H9 (cell line): ENCODE results near the gene IDI2. TPM values are rescaled to one million over a fixed set of nuclear protein-coding genes. Genes with fewer than 3 reads are reported as not detected.

ENCODE experiments used
- DNase-seq: peaks from one replicate; pipeline ENCODE4 v3.0.0-alpha.2; 2017
- H2AFZ ChIP-seq: one replicate; pipeline ENCODE4 v1.6.1; 2013; ENCODE audit warnings: mild to moderate bottlenecking, low read length, control low read depth, moderate library complexity
- H2AK5ac ChIP-seq: 2 replicates; pipeline ENCODE4 v1.6.1; 2013; ENCODE audit warnings: low read length, control low read depth, mixed read lengths; ENCODE audit not compliant: insufficient read length
- H2BK120ac ChIP-seq: one replicate; pipeline ENCODE4 v1.6.1; 2013; ENCODE audit warnings: low read depth, mild to moderate bottlenecking, low read length, control low read depth, inconsistent platforms; ENCODE audit not compliant: poor library complexity, severe bottlenecking
- H2BK12ac ChIP-seq: 2 replicates; pipeline ENCODE4 v1.6.1; 2013; ENCODE audit warnings: low read length, control low read depth, mixed read lengths, low read depth; ENCODE audit not compliant: insufficient read length
- H2BK15ac ChIP-seq: 2 replicates; pipeline ENCODE4 v1.6.1; 2013; ENCODE audit warnings: low read depth, low read length, control low read depth
- H2BK20ac ChIP-seq: one replicate; pipeline ENCODE4 v1.6.1; 2013; ENCODE audit warnings: low read depth, mild to moderate bottlenecking, low read length, control low read depth, inconsistent platforms; ENCODE audit not compliant: poor library complexity, severe bottlenecking
- H2BK5ac ChIP-seq: 2 replicates; pipeline ENCODE4 v1.6.1; 2013; ENCODE audit warnings: low read length, control low read depth, mixed read lengths; ENCODE audit not compliant: insufficient read length
- H3K14ac ChIP-seq: 2 replicates; pipeline ENCODE4 v1.6.1; 2013; ENCODE audit warnings: low read length, control low read depth; ENCODE audit not compliant: insufficient read depth
- H3K18ac ChIP-seq: 2 replicates; pipeline ENCODE4 v1.6.1; 2013; ENCODE audit warnings: low read depth, mild to moderate bottlenecking, mixed read lengths, low read length, control low read depth; ENCODE audit not compliant: insufficient read length
- H3K23ac ChIP-seq: 2 replicates; pipeline ENCODE4 v1.6.1; 2013; ENCODE audit warnings: low read length, control low read depth, mixed read lengths, low read depth; ENCODE audit not compliant: insufficient read length
- H3K23me2 ChIP-seq: 2 replicates; pipeline ENCODE4 v1.6.1; 2013; ENCODE audit warnings: low read depth, mild to moderate bottlenecking, mixed read lengths, low read length, control low read depth; ENCODE audit not compliant: insufficient read length, poor library complexity, severe bottlenecking
- H3K27ac ChIP-seq: 2 replicates; pipeline ENCODE4 v1.5.1; 2013; ENCODE audit warnings: low read length, control low read depth, mixed read lengths, low read depth; ENCODE audit not compliant: insufficient read length
- H3K27me3 ChIP-seq: 2 replicates; pipeline ENCODE4 v1.6.1; 2013; ENCODE audit warnings: low read length, control low read depth, inconsistent platforms; ENCODE audit not compliant: insufficient read depth
- H3K4ac ChIP-seq: 2 replicates; pipeline ENCODE4 v1.6.1; 2013; ENCODE audit warnings: low read depth, mild to moderate bottlenecking, control low read depth, inconsistent platforms, low read length, moderate library complexity
- H3K4me1 ChIP-seq: 2 replicates; pipeline ENCODE4 v1.6.1; 2013; ENCODE audit warnings: low read length, control low read depth, inconsistent platforms; ENCODE audit not compliant: insufficient read depth
- H3K4me2 ChIP-seq: 2 replicates; pipeline ENCODE4 v1.6.1; 2013; ENCODE audit warnings: low read length, control low read depth, mixed read lengths; ENCODE audit not compliant: insufficient read length, insufficient read depth
- H3K56ac ChIP-seq: 2 replicates; pipeline ENCODE4 v1.6.1; 2013; ENCODE audit warnings: low read depth, mild to moderate bottlenecking, mixed read lengths, low read length, control low read depth; ENCODE audit not compliant: insufficient read length
- H3K79me1 ChIP-seq: 2 replicates; pipeline ENCODE4 v1.6.1; 2013; ENCODE audit warnings: low read depth, mild to moderate bottlenecking, moderate library complexity, low read length, control low read depth, inconsistent platforms; ENCODE audit not compliant: insufficient read depth, poor library complexity, severe bottlenecking
- H3K79me2 ChIP-seq: 2 replicates; pipeline ENCODE4 v1.6.1; 2013; ENCODE audit warnings: low read length, control low read depth, inconsistent platforms; ENCODE audit not compliant: insufficient read depth
- H3K9ac ChIP-seq: 2 replicates; pipeline ENCODE4 v1.6.1; 2013; ENCODE audit warnings: low read length, control low read depth, mixed read lengths; ENCODE audit not compliant: insufficient read length; ENCODE audit errors: extremely low read depth
- H3K9me3 ChIP-seq: one replicate; pipeline ENCODE4 v1.6.1; 2013; ENCODE audit warnings: low read depth, low read length, inconsistent platforms; ENCODE audit not compliant: control insufficient read depth
- H3T11ph ChIP-seq: one replicate; pipeline ENCODE4 v1.6.1; 2013; ENCODE audit warnings: mild to moderate bottlenecking, low read length, control low read depth, inconsistent platforms
- H4K20me1 ChIP-seq: one replicate; pipeline ENCODE4 v1.6.1; 2013; ENCODE audit not compliant: control insufficient read depth, insufficient read length, insufficient read depth
- H4K5ac ChIP-seq: 2 replicates; pipeline ENCODE4 v1.6.1; 2013; ENCODE audit warnings: low read depth, mild to moderate bottlenecking, mixed read lengths, low read length, control low read depth; ENCODE audit not compliant: insufficient read length
- H4K8ac ChIP-seq: replicated peaks from 2 replicates; pipeline ENCODE4 v1.6.1; 2013; ENCODE audit warnings: low read length, control low read depth, mixed read lengths, low read depth; ENCODE audit not compliant: insufficient read length
- H4K91ac ChIP-seq: 2 replicates; pipeline ENCODE4 v1.6.1; 2013; ENCODE audit warnings: low read depth, mild to moderate bottlenecking, moderate library complexity, mixed read lengths, low read length, control low read depth; ENCODE audit not compliant: insufficient read length
- H3K27ac Mint-ChIP-seq, 3 experiments: 2 replicates in 2 of 3; 3 replicates in 1 of 3; pipeline ENCODE4 v1.8.0; 2020 to 2021; ENCODE audit warnings: mixed read lengths in 3 of 3, mild to moderate bottlenecking in 1 of 3, moderate library complexity in 1 of 3
- H3K27me3 Mint-ChIP-seq: 2 replicates; pipeline ENCODE4 v1.8.0; 2021; ENCODE audit warnings: low read depth, mild to moderate bottlenecking, moderate library complexity, mixed read lengths
- H3K36me3 Mint-ChIP-seq, 3 experiments: 2 replicates in 2 of 3; 3 replicates in 1 of 3; pipeline ENCODE4 v1.8.0; 2020 to 2021; ENCODE audit warnings: low read depth in 3 of 3, mixed read lengths in 3 of 3; ENCODE audit not compliant: insufficient read depth in 1 of 3
- H3K4me1 Mint-ChIP-seq, 2 experiments: 2 replicates each; pipeline ENCODE4 v1.8.0; 2020; ENCODE audit warnings: mixed read lengths in 2 of 2
- H3K4me3 Mint-ChIP-seq, 2 experiments: 2 replicates in 1 of 2; 3 replicates in 1 of 2; pipeline ENCODE4 v1.8.0; 2020 to 2021; ENCODE audit warnings: mild to moderate bottlenecking in 2 of 2, mixed read lengths in 2 of 2, moderate library complexity in 1 of 2
- H3K9me3 Mint-ChIP-seq, 2 experiments: 2 replicates in 1 of 2; 3 replicates in 1 of 2; pipeline ENCODE4 v1.8.0; 2020; ENCODE audit warnings: mild to moderate bottlenecking in 2 of 2, mixed read lengths in 2 of 2, moderate library complexity in 1 of 2
- CTCF ChIP-seq: fragments of 200-600 bp; sonication (generic); conservative IDR thresholded peaks from 3 replicates; pipeline ENCODE4 v1.8.0; 2021; ENCODE audit warnings: antibody characterized with exemption, mild to moderate bottlenecking
- WGBS: extraction: QIAGEN DNeasy Blood & Tissue Kit; methylation state at CpG from one replicate; pipeline ENCODE4 v1.1.7; 2013; ENCODE audit warnings: missing lambda C conversion rate, low lambda C conversion rate, mixed read lengths; ENCODE audit not compliant: insufficient read length; ENCODE audit errors: extremely low coverage; 5-methylcytosine and 5-hydroxymethylcytosine counted together
- total RNA-seq: library from RNA; stranded (reverse); gene quantifications from 2 replicates; pipeline ENCODE4 v1.2.1, GENCODE V29; 2021

Gene IDI2
- total RNA-seq, 1 experiment from 2014 or later: not detected

GRCh38 chr10:1047937-1048336 lies 22.3 kb upstream of the IDI2 start:
- Histone ChIP-seq H2BK5ac (no peak overlapping the region), H4K91ac (no peak overlapping the region), H2AFZ (no peak overlapping the region), H2AK5ac (no peak overlapping the region), H2BK120ac (no peak overlapping the region), H3K9ac (peak overlapping the region; percentile 73), H4K5ac (peak overlapping the region; percentile 4), H4K20me1 (no peaks in the 10 kb centered on the region), H3K18ac (no peak overlapping the region), H3K79me2 (peaks cover 33% of the 10 kb centered on the region), H2BK12ac (no peak overlapping the region), H3K56ac (no peak overlapping the region), H3K79me1 (no peaks in the 10 kb centered on the region), H3K23ac (no peak overlapping the region), H2BK15ac (no peak overlapping the region), H3K4me2 (peak overlapping the region; percentile 46), H3K4ac (no peak overlapping the region), H3T11ph (no peak overlapping the region), H3K23me2 (peaks cover 5% of the 10 kb centered on the region), H4K8ac (no peak overlapping the region), H3K27me3 (no peaks in the 10 kb centered on the region), H2BK20ac (no peak overlapping the region), H3K14ac (no peak overlapping the region), H3K4me1 (peaks cover 3% of the 10 kb centered on the region; the same call in 1 of the 2 replicates), H3K27ac (no peak overlapping the region), H3K9me3 (no peaks in the 10 kb centered on the region)
- Mint-ChIP-seq H3K4me1 (peaks cover 34 to 37% of the 10 kb centered on the region in 2 experiments), H3K36me3 (peaks cover 24 to 52% (median 48%) of the 10 kb centered on the region in 3 experiments), H3K27me3 (no peaks in the 10 kb centered on the region), H3K4me3 (peak overlapping the region; percentile 93 to 96), H3K9me3 (no peaks in the 10 kb centered on the region; a peak in 2 of 5 replicates), H3K27ac (peak overlapping the region; percentile 94 to 100 (median 98))
- no peak for DNase-seq
- no peak for TF ChIP-seq CTCF
- WGBS: no CpG with 5 or more reads among the region's 15 CpGs
